GM12878 (cell line): ENCODE results near the gene TACC3. TPM values are rescaled to one million over a fixed set of nuclear protein-coding genes. Genes with fewer than 3 reads are reported as not detected.
A peak's percentile ranks its signal among the peaks of the same experiment; 100 is the strongest.

ENCODE experiments used
- ATAC-seq: fragments of 200-7000 bp; cut with Tn5 transposase; 3 replicates; pipeline ENCODE4 v1.9.1; 2020; ENCODE audit warnings: mild to moderate bottlenecking, moderate library complexity
- BruUV-seq: library from RNA; stranded (reverse); fragments of 400-500 nt; replicated peaks from 2 replicates; lab custom pipeline; 2021; lab: Mats Ljungman, UMichigan
- CTCF ChIA-PET: fragments of 300-600 bp; sonication (Branson Sonifier 250); formaldehyde crosslinking; extraction: SDS; loops from one replicate; lab custom pipeline; 2021; ENCODE audit warnings: inconsistent platforms; lab: Yijun Ruan, JAX
- POLR2A ChIA-PET: fragments of 350-600 bp; formaldehyde crosslinking; extraction: SDS; loops from one replicate; lab custom pipeline; 2021; ENCODE audit warnings: inconsistent platforms; lab: Charles Lee
- RAD21 ChIA-PET: fragments of 300-600 bp; sonication (Branson Sonifier 250); formaldehyde crosslinking; loops from one replicate; lab custom pipeline; 2023; ENCODE audit warnings: antibody characterized with exemption; ENCODE audit not compliant: unreplicated experiment; lab: Charles Lee
- SMC1A ChIA-PET: fragments of 300-600 bp; sonication (Branson Sonifier 250); formaldehyde crosslinking; loops from one replicate; lab custom pipeline; 2023; ENCODE audit not compliant: unreplicated experiment, uncharacterized antibody; lab: Charles Lee
- DNase-seq: peaks from one replicate; pipeline ENCODE4 v3.0.0-alpha.2; 2011; ENCODE audit warnings: low read depth, low spot score
- FAIRE-seq: peaks from 3 replicates; lab custom pipeline; 2011; peaks lifted over from hg19 to GRCh38; lab: Jason Lieb, UNC
- H2AFZ ChIP-seq: 2 replicates; pipeline ENCODE4 v1.6.0; 2011; ENCODE audit warnings: low read depth, low read length, control low read depth; ENCODE audit not compliant: control insufficient read depth
- H3K27ac ChIP-seq: 2 replicates; pipeline ENCODE4 v1.5.1; 2011; ENCODE audit warnings: control low read depth; ENCODE audit not compliant: control insufficient read depth, insufficient read depth
- H3K27me3 ChIP-seq, 2 experiments: replicated peaks in 1 of 2; 2 replicates each; pipeline versions ENCODE4 v1.6.0 to v1.6.1; 2011; ENCODE audit warnings: low read length in 1 of 2; ENCODE audit not compliant: control insufficient read depth in 2 of 2, insufficient read depth in 2 of 2
- H3K36me3 ChIP-seq, 2 experiments: 2 replicates each; pipeline ENCODE4 v1.5.1; 2011; ENCODE audit warnings: low read length in 1 of 2; ENCODE audit not compliant: control insufficient read depth in 2 of 2, insufficient read depth in 2 of 2
- H3K4me1 ChIP-seq: 2 replicates; pipeline ENCODE4 v1.6.1; 2011; ENCODE audit warnings: mild to moderate bottlenecking, low read length, moderate library complexity, mixed read lengths; ENCODE audit not compliant: control insufficient read depth, insufficient read depth
- H3K4me2 ChIP-seq: 2 replicates; pipeline ENCODE4 v1.6.0; 2011; ENCODE audit warnings: control low read depth; ENCODE audit not compliant: control insufficient read depth, insufficient read depth
- H3K4me3 ChIP-seq: fragments of 200-600 bp; sonication (generic); 2 replicates; pipeline ENCODE4 v1.5.1; 2016
- H3K79me2 ChIP-seq: 2 replicates; pipeline ENCODE4 v1.6.0; 2011; ENCODE audit warnings: low read length; ENCODE audit not compliant: control insufficient read depth, insufficient read depth
- H3K9ac ChIP-seq: 2 replicates; pipeline ENCODE4 v1.8.0; 2011; ENCODE audit warnings: low read length, control low read depth, mixed read lengths; ENCODE audit not compliant: control insufficient read depth, insufficient read depth
- H3K9me3 ChIP-seq: replicated peaks from 3 replicates; pipeline ENCODE4 v1.5.1; 2011; ENCODE audit warnings: mild to moderate bottlenecking, low read length; ENCODE audit not compliant: control insufficient read depth, insufficient read depth
- H4K20me1 ChIP-seq: 2 replicates; pipeline ENCODE4 v1.6.0; 2011; ENCODE audit not compliant: control insufficient read depth, insufficient read depth
- BRCA1 ChIP-seq: IDR thresholded peaks from 2 replicates; pipeline ENCODE4 v1.6.1; 2011; ENCODE audit warnings: low read depth, low read length, improper control_type of control experiment
- GATAD2B ChIP-seq: fragments of 450-650 bp; conservative IDR thresholded peaks from 2 replicates; pipeline ENCODE4 v1.6.1; 2017; ENCODE audit warnings: low read depth, mild to moderate bottlenecking, moderate library complexity
- HDAC2 ChIP-seq: fragments of 200-600 bp; sonication (generic); IDR thresholded peaks from 2 replicates; pipeline ENCODE4 v1.6.1; 2017
- IKZF1 ChIP-seq: fragments of 450-650 bp; conservative IDR thresholded peaks from 2 replicates; pipeline ENCODE4 v1.6.1; 2017; ENCODE audit warnings: antibody characterized with exemption, mild to moderate bottlenecking
- KAT2A ChIP-seq: conservative IDR thresholded peaks from 2 replicates; pipeline ENCODE4 v1.6.1; 2011; ENCODE audit warnings: low read depth, low read length; ENCODE audit not compliant: control insufficient read depth
- NFYB ChIP-seq: IDR thresholded peaks from 2 replicates; pipeline ENCODE4 v1.6.1; 2011; ENCODE audit warnings: low read depth, mild to moderate bottlenecking, low read length, improper control_type of control experiment, moderate library complexity; ENCODE audit not compliant: insufficient read depth
- RB1 ChIP-seq: fragments of 450-650 bp; formaldehyde crosslinking; IDR thresholded peaks from 2 replicates; pipeline ENCODE4 v1.6.1; 2017; ENCODE audit warnings: mild to moderate bottlenecking, borderline replicate concordance
- RBBP5 ChIP-seq: fragments of 200-600 bp; sonication (generic); conservative IDR thresholded peaks from 2 replicates; pipeline ENCODE4 v1.6.1; 2016
- SIN3A ChIP-seq: IDR thresholded peaks from 2 replicates; pipeline ENCODE4 v1.6.1; 2012; ENCODE audit warnings: low read depth, low read length, improper control_type of control experiment
- SREBF1 ChIP-seq: IDR thresholded peaks from 2 replicates; pipeline ENCODE4 v1.6.1; 2012; ENCODE audit warnings: mild to moderate bottlenecking, low read length
- TBL1XR1 ChIP-seq: IDR thresholded peaks from 2 replicates; pipeline ENCODE4 v1.6.1; 2012; ENCODE audit warnings: low read depth, low read length, improper control_type of control experiment
- YY1 ChIP-seq: IDR thresholded peaks from 2 replicates; pipeline ENCODE4 v1.6.1; 2011; ENCODE audit warnings: low read depth, mild to moderate bottlenecking, low read length
- WGBS: methylation state at CpG from one replicate; pipeline ENCODE4 v1.1.6; 2016; ENCODE audit warnings: low lambda C conversion rate; ENCODE audit not compliant: insufficient replicate concordance, insufficient coverage; ENCODE audit errors: missing lambda C conversion rate; 5-methylcytosine and 5-hydroxymethylcytosine counted together
- in situ Hi-C: fragments of 300-500 bp; cut with MboI; formaldehyde crosslinking; loops from 9 replicates; pipeline ENCODE4 v1.14.3; 2018; ENCODE audit warnings: mixed read lengths
- intact Hi-C: fragments of 100-400 bp; cut with micrococcal nuclease; formaldehyde crosslinking; loops from one replicate; pipeline ENCODE4 v1.14.2; 2022; ENCODE audit not compliant: unreplicated experiment
- polyA plus RNA-seq, 11 experiments: library from polyadenylated mRNA; depleted of rRNA in 4 of 11; unstranded in 6 of 11; stranded (reverse) in 5 of 11; fragments of >200 nt; fragmentation: Nextera tagmentation in 4 of 11; fragmentation: Illumina TruSeq in 1 of 11; extraction: Ambion mirVana in 4 of 11; extraction: Trizol in 1 of 11; gene quantifications; 1 replicate in 1 of 11; 2 replicates in 10 of 11; pipeline versions ENCODE4 v1.2.1 to v1.2.3, GENCODE V29; 2011 to 2016; ENCODE audit warnings: inconsistent platforms in 2 of 11, missing spikeins in 2 of 11, low read depth in 1 of 11
- total RNA-seq, 4 experiments: library from RNA; depleted of rRNA in 3 of 4; stranded (reverse); fragments of >200 nt in 3 of 4; fragmentation: Illumina TruSeq in 1 of 4; extraction: Trizol in 1 of 4; gene quantifications; 2 replicates each; pipeline versions ENCODE4 v1.2.1 to v1.2.3, GENCODE V29; 2013 to 2021
- TF ChIP-seq, protein P1 (sequence below): IDR thresholded peaks from 2 replicates; pipeline ENCODE4 v1.6.1; 2012; ENCODE audit warnings: low read depth, low read length, improper control_type of control experiment
- TF ChIP-seq, protein P2 (sequence below), 3 experiments: IDR thresholded peaks in 2 of 3; conservative IDR thresholded peaks in 1 of 3; 2 replicates each; pipeline ENCODE4 v1.5.1; 2011; ENCODE audit warnings: low read depth in 3 of 3, low read length in 3 of 3, mild to moderate bottlenecking in 3 of 3, control low read depth in 2 of 3, moderate library complexity in 2 of 3, inconsistent platforms in 1 of 3, mixed read lengths in 1 of 3; ENCODE audit not compliant: control insufficient read depth in 2 of 3, insufficient read depth in 1 of 3; ENCODE audit errors: extremely low read depth in 1 of 3
- TF ChIP-seq, protein P3 (sequence below): fragments of 450-650 bp; IDR thresholded peaks from 2 replicates; pipeline ENCODE4 v1.6.1; 2016; ENCODE audit warnings: mild to moderate bottlenecking, moderate library complexity, borderline replicate concordance

The TACC3 gene
- total and polyA plus RNA-seq, 10 of the 15 experiments (the other 5 are each of a cell fraction or from before 2014, with no cell fraction given) = 2.8 to 121 (median 73.3) TPM

DNA sequence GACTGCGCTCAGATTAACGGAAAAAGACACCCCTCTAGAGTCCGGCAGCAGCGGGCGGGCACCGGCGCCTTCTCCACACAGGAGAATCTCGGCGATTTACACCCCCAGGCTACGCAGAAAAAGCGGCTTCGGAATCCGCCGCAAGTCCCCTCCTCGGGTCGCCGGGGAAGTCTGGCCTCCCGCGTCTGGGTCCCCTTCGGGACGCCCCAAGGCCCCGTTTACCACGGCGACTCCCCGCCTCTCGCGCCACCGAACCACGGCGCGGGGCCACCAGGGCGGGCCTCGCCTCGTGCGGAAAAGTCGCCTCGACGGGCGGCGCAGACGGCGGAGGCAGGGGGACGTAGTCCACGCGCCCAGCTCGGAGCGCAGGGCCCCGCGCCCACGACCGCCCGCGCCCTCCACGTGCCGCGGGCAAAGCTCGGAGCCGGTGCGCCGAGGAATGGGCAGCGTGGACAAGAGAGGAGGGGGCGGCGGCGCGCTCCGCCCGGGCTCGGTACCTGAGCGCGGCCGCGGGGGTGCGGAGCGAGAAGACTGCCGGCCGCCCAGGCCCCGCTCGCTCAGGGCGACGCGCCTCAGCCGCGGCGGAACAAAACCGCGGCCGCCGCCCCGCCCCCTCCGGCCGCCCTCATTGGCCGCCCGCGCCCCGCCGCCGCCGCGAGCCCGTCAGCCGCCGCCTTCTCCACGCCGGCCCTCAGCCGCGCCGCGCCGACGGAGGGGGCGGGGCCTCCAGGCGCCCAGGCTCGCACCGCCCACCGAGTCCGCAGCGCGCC, 37.4 kb upstream of the TACC3 start, which contains the start of gene FAM53A (continued):
- peak; percentile 52; the same call in 1 of the 2 replicates for TF ChIP-seq NFYB
- no peak for TF ChIP-seq RBBP5
- TF ChIP-seq IKZF1 = peak; percentile 95
- peak; percentile 73; the same call in 1 of the 2 replicates for TF ChIP-seq RB1
- no peak for TF ChIP-seq TBL1XR1
- no peak for TF ChIP-seq KAT2A
- TF ChIP-seq SREBF1 = no peak
- TF ChIP-seq, protein P1, sequence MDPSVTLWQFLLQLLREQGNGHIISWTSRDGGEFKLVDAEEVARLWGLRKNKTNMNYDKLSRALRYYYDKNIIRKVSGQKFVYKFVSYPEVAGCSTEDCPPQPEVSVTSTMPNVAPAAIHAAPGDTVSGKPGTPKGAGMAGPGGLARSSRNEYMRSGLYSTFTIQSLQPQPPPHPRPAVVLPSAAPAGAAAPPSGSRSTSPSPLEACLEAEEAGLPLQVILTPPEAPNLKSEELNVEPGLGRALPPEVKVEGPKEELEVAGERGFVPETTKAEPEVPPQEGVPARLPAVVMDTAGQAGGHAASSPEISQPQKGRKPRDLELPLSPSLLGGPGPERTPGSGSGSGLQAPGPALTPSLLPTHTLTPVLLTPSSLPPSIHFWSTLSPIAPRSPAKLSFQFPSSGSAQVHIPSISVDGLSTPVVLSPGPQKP = no peak
- no peak for TF ChIP-seq HDAC2

DNA sequence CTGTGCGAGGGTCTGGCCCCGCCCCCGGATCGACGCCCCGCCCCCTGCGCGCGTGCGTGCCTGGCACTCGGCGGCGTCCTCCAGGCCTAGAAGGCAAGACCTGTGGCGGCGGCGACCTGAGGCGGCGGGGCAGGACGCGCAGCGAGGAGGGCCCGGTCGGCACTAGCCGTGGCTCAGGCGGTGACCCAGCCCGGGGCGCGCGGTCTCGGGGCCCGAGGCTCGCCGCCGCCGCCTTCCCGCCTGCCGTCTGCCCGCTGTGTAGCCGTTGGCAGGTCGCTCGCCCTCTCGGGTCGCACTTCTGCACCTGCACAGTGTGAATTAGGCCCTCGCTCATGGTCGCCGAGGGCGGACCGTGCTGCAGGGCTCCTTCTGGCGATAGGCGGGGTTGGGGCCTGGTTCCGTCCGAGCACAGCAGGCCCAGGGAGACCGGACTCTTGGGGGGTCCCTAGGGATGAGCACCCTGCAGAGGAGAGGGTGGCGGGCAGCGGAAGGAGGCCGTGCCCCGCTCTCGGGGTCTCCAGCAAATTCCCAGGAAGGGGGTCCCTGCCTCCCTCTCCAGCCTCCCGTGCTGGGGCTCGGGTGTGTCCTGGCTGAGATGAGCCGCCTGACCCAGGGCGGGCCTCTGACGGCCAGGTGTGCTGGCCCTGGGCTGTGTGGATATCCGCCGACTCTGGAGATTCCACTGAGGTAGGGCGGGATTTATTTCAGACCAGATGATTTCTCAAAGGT, 36.7 kb upstream of the TACC3 start:
- no peaks in the 10 kb centered on the region for H3K27me3 ChIP-seq
- no peaks in the 10 kb centered on the region for H3K9me3 ChIP-seq
- DNase-seq (no peak), FAIRE-seq (no peak), ATAC-seq (peak; percentile 57)
- H4K20me1 ChIP-seq = no peaks in the 10 kb centered on the region
- intact Hi-C loops = loop anchor here (2.0 kb wide), 1 partner anchor 28 kb away; the partner anchor contains the start of gene SLBP
- H3K27ac ChIP-seq = no peak overlapping the region
- peak overlapping the region; percentile 54; the same call in 1 of the 2 replicates for H3K9ac ChIP-seq
- no TSS peak for BruUV-seq
- peak overlapping the region; percentile 97 for H3K4me2 ChIP-seq
- in situ Hi-C loops = no loop called here
- H3K36me3 ChIP-seq = no peaks in the 10 kb centered on the region; a peak in 1 of 4 replicates
- H2AFZ ChIP-seq = peak overlapping the region; percentile 87
- POLR2A ChIA-PET = no interaction called here
- peak overlapping the region; percentile 65 for H3K4me3 ChIP-seq
- no peaks in the 10 kb centered on the region for H3K79me2 ChIP-seq
- WGBS = 19% methylated on average over 65 of the region's 66 CpGs
- CTCF ChIA-PET = no interaction called here
- RAD21 ChIA-PET = no interaction called here
- peaks cover 11% of the 10 kb centered on the region for H3K4me1 ChIP-seq
- SMC1A ChIA-PET = no interaction called here
- TF ChIP-seq SIN3A (no peak), YY1 (no peak), GATAD2B (peak; percentile 4; the same call in 1 of the 2 replicates), BRCA1 (no peak)
- TF ChIP-seq, protein P2, sequence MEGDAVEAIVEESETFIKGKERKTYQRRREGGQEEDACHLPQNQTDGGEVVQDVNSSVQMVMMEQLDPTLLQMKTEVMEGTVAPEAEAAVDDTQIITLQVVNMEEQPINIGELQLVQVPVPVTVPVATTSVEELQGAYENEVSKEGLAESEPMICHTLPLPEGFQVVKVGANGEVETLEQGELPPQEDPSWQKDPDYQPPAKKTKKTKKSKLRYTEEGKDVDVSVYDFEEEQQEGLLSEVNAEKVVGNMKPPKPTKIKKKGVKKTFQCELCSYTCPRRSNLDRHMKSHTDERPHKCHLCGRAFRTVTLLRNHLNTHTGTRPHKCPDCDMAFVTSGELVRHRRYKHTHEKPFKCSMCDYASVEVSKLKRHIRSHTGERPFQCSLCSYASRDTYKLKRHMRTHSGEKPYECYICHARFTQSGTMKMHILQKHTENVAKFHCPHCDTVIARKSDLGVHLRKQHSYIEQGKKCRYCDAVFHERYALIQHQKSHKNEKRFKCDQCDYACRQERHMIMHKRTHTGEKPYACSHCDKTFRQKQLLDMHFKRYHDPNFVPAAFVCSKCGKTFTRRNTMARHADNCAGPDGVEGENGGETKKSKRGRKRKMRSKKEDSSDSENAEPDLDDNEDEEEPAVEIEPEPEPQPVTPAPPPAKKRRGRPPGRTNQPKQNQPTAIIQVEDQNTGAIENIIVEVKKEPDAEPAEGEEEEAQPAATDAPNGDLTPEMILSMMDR (IDR thresholded peaks at IDR 0.05 in 2 of 3, conservative IDR thresholded peaks at IDR 0.05 in 1 of 3; ENCODE audit: control insufficient read depth in 2 of 3, extremely low read depth in 1 of 3, insufficient read depth in 1 of 3, low read depth in 3 of 3, low read length in 3 of 3) = no peak
- TF ChIP-seq, protein P3, sequence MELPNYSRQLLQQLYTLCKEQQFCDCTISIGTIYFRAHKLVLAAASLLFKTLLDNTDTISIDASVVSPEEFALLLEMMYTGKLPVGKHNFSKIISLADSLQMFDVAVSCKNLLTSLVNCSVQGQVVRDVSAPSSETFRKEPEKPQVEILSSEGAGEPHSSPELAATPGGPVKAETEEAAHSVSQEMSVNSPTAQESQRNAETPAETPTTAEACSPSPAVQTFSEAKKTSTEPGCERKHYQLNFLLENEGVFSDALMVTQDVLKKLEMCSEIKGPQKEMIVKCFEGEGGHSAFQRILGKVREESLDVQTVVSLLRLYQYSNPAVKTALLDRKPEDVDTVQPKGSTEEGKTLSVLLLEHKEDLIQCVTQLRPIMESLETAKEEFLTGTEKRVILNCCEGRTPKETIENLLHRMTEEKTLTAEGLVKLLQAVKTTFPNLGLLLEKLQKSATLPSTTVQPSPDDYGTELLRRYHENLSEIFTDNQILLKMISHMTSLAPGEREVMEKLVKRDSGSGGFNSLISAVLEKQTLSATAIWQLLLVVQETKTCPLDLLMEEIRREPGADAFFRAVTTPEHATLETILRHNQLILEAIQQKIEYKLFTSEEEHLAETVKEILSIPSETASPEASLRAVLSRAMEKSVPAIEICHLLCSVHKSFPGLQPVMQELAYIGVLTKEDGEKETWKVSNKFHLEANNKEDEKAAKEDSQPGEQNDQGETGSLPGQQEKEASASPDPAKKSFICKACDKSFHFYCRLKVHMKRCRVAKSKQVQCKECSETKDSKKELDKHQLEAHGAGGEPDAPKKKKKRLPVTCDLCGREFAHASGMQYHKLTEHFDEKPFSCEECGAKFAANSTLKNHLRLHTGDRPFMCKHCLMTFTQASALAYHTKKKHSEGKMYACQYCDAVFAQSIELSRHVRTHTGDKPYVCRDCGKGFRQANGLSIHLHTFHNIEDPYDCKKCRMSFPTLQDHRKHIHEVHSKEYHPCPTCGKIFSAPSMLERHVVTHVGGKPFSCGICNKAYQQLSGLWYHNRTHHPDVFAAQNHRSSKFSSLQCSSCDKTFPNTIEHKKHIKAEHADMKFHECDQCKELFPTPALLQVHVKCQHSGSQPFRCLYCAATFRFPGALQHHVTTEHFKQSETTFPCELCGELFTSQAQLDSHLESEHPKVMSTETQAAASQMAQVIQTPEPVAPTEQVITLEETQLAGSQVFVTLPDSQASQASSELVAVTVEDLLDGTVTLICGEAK = no peak
